Measurements from ENCODE around the gene NDUFV1.

NDUFV1 gene

DNA sequence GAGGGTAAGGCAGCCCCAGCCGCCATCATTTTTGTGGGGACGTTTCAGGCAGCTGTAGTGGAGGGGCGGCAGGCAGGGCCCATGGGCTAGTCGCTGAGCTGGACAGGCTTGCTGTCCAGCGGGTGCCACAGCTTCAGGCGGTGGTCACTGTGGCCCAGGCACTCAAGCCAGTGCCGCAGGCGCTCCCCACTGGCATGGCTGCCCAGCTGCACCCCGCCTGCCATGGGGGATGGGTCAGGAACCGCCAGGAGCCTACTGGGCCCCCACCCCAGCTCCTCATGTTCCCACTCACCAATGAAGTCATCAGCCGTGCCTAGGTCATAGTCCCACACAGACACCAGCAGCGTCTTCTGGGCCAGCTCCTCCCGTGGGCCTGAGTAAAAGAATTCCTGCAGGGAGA, 6.0 kb downstream of the NDUFV1 start:
- TF ChIP-seq, protein P1, sequence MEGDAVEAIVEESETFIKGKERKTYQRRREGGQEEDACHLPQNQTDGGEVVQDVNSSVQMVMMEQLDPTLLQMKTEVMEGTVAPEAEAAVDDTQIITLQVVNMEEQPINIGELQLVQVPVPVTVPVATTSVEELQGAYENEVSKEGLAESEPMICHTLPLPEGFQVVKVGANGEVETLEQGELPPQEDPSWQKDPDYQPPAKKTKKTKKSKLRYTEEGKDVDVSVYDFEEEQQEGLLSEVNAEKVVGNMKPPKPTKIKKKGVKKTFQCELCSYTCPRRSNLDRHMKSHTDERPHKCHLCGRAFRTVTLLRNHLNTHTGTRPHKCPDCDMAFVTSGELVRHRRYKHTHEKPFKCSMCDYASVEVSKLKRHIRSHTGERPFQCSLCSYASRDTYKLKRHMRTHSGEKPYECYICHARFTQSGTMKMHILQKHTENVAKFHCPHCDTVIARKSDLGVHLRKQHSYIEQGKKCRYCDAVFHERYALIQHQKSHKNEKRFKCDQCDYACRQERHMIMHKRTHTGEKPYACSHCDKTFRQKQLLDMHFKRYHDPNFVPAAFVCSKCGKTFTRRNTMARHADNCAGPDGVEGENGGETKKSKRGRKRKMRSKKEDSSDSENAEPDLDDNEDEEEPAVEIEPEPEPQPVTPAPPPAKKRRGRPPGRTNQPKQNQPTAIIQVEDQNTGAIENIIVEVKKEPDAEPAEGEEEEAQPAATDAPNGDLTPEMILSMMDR (IDR thresholded peaks at IDR 0.05; ENCODE audit: low read depth, low read length, missing control alignments): no peak
- DNase-seq (ENCODE audit: low read depth): no peak
- H3K4me3 ChIP-seq (ENCODE audit: low read depth, low read length): no peak overlapping the region

DNA sequence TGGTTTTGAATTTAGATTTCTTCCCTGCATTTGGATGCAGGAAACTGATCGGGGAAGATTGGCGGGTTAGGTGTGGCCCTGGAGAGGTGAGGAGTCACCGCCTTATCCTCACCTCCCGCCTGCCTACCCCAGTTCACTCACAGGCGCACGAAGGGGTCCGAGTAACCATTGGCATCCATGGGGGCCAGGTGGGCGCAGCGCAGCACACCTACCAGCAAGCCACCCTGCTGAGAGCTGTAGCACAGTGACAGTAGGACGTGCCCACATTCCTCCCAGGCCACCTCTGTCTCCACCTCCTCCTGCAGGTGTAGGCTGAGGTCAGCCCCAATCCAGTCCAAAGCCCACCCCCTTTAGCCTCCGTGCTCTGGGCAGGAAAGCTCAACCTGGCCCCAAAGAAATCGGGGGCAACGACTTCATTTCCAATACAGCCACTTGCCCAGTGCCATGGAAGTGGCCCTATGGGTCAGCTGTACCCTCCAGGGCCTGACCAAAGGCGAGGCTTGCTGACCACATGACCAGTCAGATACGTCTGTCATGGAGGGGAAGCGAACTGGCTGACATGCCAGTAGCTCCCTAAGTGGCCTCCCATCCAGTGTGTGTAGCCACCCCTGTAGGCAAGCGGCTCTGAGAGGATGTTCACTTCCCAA, 6.7 kb downstream of the NDUFV1 start:
- H3K4me3 ChIP-seq (ENCODE audit: low read depth, low read length): no peak overlapping the region; the same call in 1 of the 2 replicates
- TF ChIP-seq, protein P1 (IDR thresholded peaks at IDR 0.05; ENCODE audit: low read depth, low read length, missing control alignments): no peak
- no peak for DNase-seq (ENCODE audit: low read depth)

DNA sequence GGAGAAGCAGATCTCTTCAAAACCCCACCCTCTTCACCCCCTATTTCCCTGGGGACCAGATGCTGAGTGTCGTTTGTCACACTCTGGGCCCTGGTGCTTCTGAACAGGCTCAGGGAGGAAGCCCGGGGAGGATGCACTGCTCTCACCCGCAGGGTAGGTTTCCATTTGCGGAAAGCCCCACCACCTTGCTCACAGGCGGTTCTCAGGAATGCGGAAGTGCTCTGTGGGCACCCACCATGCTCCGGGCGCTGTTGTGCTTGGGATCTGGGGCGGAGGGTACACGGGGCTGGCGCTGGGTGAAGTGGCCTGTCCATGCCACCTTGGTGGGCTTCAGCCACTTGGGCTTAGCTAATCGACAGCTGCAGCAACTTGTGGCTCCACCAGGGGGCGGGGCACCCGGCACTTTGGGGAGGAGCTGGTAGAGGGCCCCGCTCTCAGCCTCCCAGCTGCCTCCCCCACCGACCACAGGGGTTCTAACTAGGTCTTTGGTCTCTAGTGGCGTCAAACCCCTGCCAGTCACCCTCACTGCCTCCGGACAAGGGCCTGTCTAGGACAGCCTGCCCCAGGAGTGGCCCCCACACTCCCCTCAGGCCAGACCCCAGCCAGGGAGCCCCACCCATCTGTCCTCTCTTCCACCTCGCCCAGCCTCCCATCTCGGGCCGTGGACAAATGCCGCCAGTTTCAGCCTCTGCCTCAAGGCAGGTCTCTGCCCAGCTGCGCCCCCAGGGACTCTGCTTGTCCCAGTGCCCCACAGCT, 7.4 kb downstream of the NDUFV1 start:
- H3K4me3 ChIP-seq (ENCODE audit: low read depth, low read length): peak overlapping the region; percentile 29
- TF ChIP-seq, protein P1 (IDR thresholded peaks at IDR 0.05; ENCODE audit: low read depth, low read length, missing control alignments): peak; percentile 51

DNA sequence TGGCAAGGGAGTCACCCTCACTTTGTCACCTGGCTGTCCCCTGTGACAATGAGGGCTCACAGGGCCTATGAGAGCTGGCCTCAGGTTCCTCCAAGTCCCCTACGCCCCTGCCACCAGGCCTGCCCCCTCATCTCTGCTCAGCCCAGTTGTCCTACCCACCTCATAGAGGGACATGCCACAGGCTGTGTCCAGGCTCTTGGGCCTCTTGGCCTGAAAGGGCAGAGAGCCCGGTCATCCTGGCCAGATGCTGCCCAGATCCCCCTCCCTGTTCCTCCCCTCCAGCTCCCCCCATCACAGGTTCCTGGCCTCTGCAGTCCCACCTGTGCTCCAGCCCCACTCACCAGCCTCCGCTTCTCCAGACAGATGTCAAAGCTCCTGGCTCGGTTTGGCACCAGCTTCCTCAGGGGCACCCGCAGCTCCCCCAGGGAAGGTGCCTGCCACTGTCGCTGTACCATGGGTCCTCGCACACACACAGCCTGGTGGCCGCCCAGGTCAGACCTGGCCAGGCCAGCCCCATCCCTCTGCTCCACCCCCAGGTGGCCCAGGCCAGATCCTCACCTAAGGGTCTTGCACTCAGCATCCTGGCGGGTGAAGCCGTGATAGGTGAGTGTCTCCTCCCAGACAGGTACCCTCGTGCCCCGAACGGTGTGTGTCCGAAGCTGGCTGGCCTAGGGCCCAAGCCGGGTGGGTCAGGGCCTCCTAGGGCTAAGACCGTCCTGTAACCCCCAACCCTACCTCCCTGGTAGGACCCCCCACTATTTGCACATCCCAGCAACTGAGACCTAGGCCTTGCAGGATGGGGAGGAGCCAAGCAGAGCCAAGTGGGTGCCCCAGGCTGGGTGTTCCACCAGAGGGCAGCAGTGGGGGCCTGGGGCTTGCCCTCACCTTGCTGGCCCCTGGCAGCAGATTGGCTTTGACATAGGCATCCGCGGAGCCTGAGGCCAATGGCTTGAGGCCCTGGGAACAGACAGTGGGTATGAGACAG, 8.3 kb downstream of the NDUFV1 start:
- peak overlapping the region; percentile 29; the same call in 1 of the 2 replicates for H3K4me3 ChIP-seq (ENCODE audit: low read depth, low read length)
- TF ChIP-seq, protein P1 (IDR thresholded peaks at IDR 0.05; ENCODE audit: low read depth, low read length, missing control alignments): peak; percentile 80
- DNase-seq (ENCODE audit: low read depth): no peak

More for the DNA sequence above, 7.4 kb downstream of the NDUFV1 start:
- peak; percentile 90 for DNase-seq (ENCODE audit: low read depth)

DNA sequence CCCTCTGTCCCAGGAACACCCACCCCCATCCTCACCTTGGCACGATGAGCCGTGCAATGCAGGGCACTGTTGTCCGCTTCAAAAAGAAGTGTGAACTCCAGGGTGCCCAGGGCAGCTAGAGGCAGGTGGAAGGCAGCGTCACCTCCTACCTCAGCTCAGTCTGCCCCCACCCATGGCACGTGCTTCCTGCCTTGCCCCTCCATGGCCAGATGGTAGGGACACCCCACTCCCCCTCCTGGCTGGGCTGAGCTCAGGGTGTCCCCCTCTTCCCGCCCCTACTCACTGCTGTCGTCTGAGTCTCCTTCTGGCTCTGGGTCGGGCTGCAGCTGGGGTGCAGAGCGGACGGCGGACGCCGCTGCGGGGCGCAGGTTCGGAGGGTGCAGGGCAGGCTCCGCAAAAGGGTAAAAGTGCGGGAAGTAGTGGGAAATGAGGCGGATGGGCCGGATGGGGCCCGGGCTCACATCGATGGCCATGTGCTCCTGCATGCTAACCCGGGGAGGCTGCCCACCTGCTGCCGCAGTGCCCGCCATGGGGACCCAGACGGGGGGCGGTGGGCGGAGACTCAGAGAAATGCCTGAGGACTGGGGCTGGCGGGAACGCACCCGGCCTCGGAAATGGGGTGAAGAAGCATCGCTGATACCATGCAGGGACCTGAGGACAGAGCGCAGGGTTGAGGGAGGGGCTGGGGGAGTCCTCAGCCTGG, 9.1 kb downstream of the NDUFV1 start:
- TF ChIP-seq, protein P1 (IDR thresholded peaks at IDR 0.05; ENCODE audit: low read depth, low read length, missing control alignments): no peak
- no peak for DNase-seq (ENCODE audit: low read depth)
- H3K4me3 ChIP-seq (ENCODE audit: low read depth, low read length): no peak overlapping the region

All from GM12864 (cell line).